Spleen (tissue), 11 donors: ENCODE data around the gene HS6ST2. TPM values are rescaled to one million over a fixed set of nuclear protein-coding genes. Genes with fewer than 3 reads are reported as not detected.

Source experiments
- DNase-seq: peaks from one replicate; pipeline ENCODE4 v3.0.0-alpha.2; 2020
- H3K27ac ChIP-seq, 8 donors: fragments of 200-600 bp; sonication (generic) in 7 of 8; 1 replicate in 4 of 8; 2 replicates in 4 of 8; pipeline versions ENCODE4 v1.5.0 to v1.8.0; 2016 to 2021; ENCODE audit warnings: inconsistent platforms in 4 of 8, mild to moderate bottlenecking in 4 of 8, moderate library complexity in 1 of 8
- H3K27me3 ChIP-seq, 7 donors: fragments of 200-600 bp; sonication (generic) in 6 of 7; replicated peaks in 1 of 7; 1 replicate in 4 of 7; 2 replicates in 3 of 7; pipeline versions ENCODE4 v1.5.0 to v1.8.0; 2016 to 2021; ENCODE audit warnings: inconsistent platforms in 3 of 7, mild to moderate bottlenecking in 1 of 7
- H3K36me3 ChIP-seq, 6 donors: fragments of 200-600 bp; sonication (generic) in 5 of 6; 1 replicate in 4 of 6; 2 replicates in 2 of 6; pipeline versions ENCODE4 v1.5.0 to v1.8.0; 2016 to 2021; ENCODE audit warnings: inconsistent platforms in 2 of 6
- H3K4me1 ChIP-seq, 6 donors: fragments of 200-600 bp; sonication (generic) in 5 of 6; 1 replicate in 3 of 6; 2 replicates in 3 of 6; pipeline versions ENCODE4 v1.5.0 to v1.8.0; 2016 to 2021; ENCODE audit warnings: inconsistent platforms in 3 of 6
- H3K4me3 ChIP-seq, 8 donors: fragments of 200-600 bp; sonication (generic) in 7 of 8; 1 replicate in 4 of 8; 2 replicates in 4 of 8; pipeline versions ENCODE4 v1.5.0 to v1.8.0; 2016 to 2021; ENCODE audit warnings: inconsistent platforms in 4 of 8, mild to moderate bottlenecking in 4 of 8, moderate library complexity in 2 of 8
- H3K9me3 ChIP-seq, 8 donors: fragments of 200-600 bp; sonication (generic) in 7 of 8; 1 replicate in 4 of 8; 2 replicates in 4 of 8; pipeline versions ENCODE4 v1.5.0 to v1.8.0; 2016 to 2021; ENCODE audit warnings: inconsistent platforms in 4 of 8
- CTCF ChIP-seq, 11 experiments: fragments of 200-600 bp in 7 of 11; fragments of 450-650 bp in 4 of 11; sonication (generic) in 4 of 11; IDR thresholded peaks in 8 of 11; conservative IDR thresholded peaks in 3 of 11; 1 replicate in 7 of 11; 2 replicates in 4 of 11; pipeline versions ENCODE4 v1.4.0 to v1.8.0; 2016 to 2021; ENCODE audit warnings: antibody characterized with exemption in 11 of 11, inconsistent platforms in 4 of 11, mild to moderate bottlenecking in 1 of 11
- POLR2A ChIP-seq, 3 donors: fragments of 450-650 bp; IDR thresholded peaks; one replicate each; pipeline ENCODE4 v1.5.1; 2017; ENCODE audit warnings: antibody characterized with exemption in 3 of 3, mild to moderate bottlenecking in 1 of 3
- POLR2AphosphoS5 ChIP-seq, 3 donors: sonication (generic); formaldehyde crosslinking; IDR thresholded peaks; one replicate each; pipeline ENCODE4 v1.5.1; 2017; ENCODE audit warnings: antibody characterized with exemption in 3 of 3
- WGBS, 5 donors: extraction: QIAGEN DNeasy Blood & Tissue Kit in 3 of 5; methylation state at CpG; one replicate each; pipeline versions ENCODE4 v1.1.5 to v1.1.7; 2013 to 2018; 5-methylcytosine and 5-hydroxymethylcytosine counted together
- intact Hi-C: fragments of 100-400 bp; cut with DNase I; formaldehyde crosslinking; loops from one replicate; pipeline ENCODE4 v1.15.0; 2023; ENCODE audit warnings: low total_unique reads
- polyA plus RNA-seq, 3 donors: library from polyadenylated mRNA; stranded (reverse); fragments of 200-250 nt; gene quantifications; one replicate each; pipeline ENCODE4 v1.2.1, GENCODE V29; 2013
- total RNA-seq, 7 donors: library from RNA; depleted of rRNA in 3 of 7; stranded (reverse); fragments of >200 nt in 3 of 7; fragmentation: NEBNext Ultra II Directional in 4 of 7; extraction: Animal tissue kit (Norgen Biotek cat#: 25700) in 4 of 7; gene quantifications; one replicate each; pipeline versions ENCODE4 v1.1.0 to v1.2.1, GENCODE V29; 2016 to 2021
- donor health status: healthy with polysubstance abuse.
- donor health status: DM: no; HTN: no; CAD: no; lungs with moderate emphysema.
- donor health status: DM: no; HTN: no; CAD: no.
- donor health status: Bipolar disorder and iron deficiency.
- donor health status: healthy.
- donor health status: DM: no; HTN: no; CAD: no.
- donor health status: DM: yes; HTN: yes; CAD: no.

Gene HS6ST2
- total and polyA plus RNA-seq, 10 donors = 0.02 to 0.20 (median 0.09) TPM; not detected in 7

- no peak for DNase-seq
- no peak overlapping the region for H3K27ac ChIP-seq
- 16 to 45% (median 19%) methylated on average over 4 of the region's 4 CpGs for WGBS, 5 donors
- no peak for TF ChIP-seq POLR2A (IDR thresholded peaks at IDR 0.05)
- peak in 7 of 11 experiments; percentile 34 to 57 (median 53) for TF ChIP-seq CTCF (IDR thresholded peaks at IDR 0.05 in 8 of 11, conservative IDR thresholded peaks at IDR 0.05 in 3 of 11)
- no peaks in the 10 kb centered on the region for H3K4me1 ChIP-seq
- H3K9me3 ChIP-seq = no peaks in the 10 kb centered on the region
- H3K36me3 ChIP-seq = no peaks in the 10 kb centered on the region
- H3K4me3 ChIP-seq = no peak overlapping the region
- H3K27me3 ChIP-seq = peaks cover 0 to 4% (median 0%) of the 10 kb centered on the region in 7 donors
- intact Hi-C loops = loop anchor here (10.0 kb wide), 1 partner anchor 521 kb away; no protein-coding TSS in a partner anchor
These were observed 342.9 kb downstream of the HS6ST2 start for GRCh38 chrX:132615391-132616131.

GRCh38 chrX:132614297-132614696 lies 344.1 kb downstream of the HS6ST2 start:
- DNase-seq = no peak
- peaks cover 0 to 3% (median 0%) of the 10 kb centered on the region in 7 donors for H3K27me3 ChIP-seq
- no peaks in the 10 kb centered on the region for H3K9me3 ChIP-seq
- intact Hi-C loops = loop anchor here (10.0 kb wide), 1 partner anchor 519 kb away; no protein-coding TSS in a partner anchor
- TF ChIP-seq POLR2A (IDR thresholded peaks at IDR 0.05) (no peak), POLR2AphosphoS5 (IDR thresholded peaks at IDR 0.05) (no peak), CTCF (IDR thresholded peaks at IDR 0.05 in 8 of 11, conservative IDR thresholded peaks at IDR 0.05 in 3 of 11) (no peak)
- H3K36me3 ChIP-seq = no peaks in the 10 kb centered on the region
- no peak overlapping the region for H3K27ac ChIP-seq
- no peak overlapping the region for H3K4me3 ChIP-seq
- no peaks in the 10 kb centered on the region for H3K4me1 ChIP-seq
- WGBS, 5 donors = 73 to 95% (median 82%) methylated on average over 5 to 6 of the region's 6 CpGs

GRCh38 chrX:132613801-132614200 lies 344.6 kb downstream of the HS6ST2 start:
- DNase-seq = no peak
- H3K4me1 ChIP-seq = no peaks in the 10 kb centered on the region
- intact Hi-C loops = loop anchor here (10.0 kb wide), 1 partner anchor 519 kb away; no protein-coding TSS in a partner anchor
- WGBS, 5 donors = 80 to 95% (median 90%) methylated on average over 5 of the region's 5 CpGs
- no peak for TF ChIP-seq CTCF (IDR thresholded peaks at IDR 0.05 in 8 of 11, conservative IDR thresholded peaks at IDR 0.05 in 3 of 11)
- H3K27ac ChIP-seq = no peak overlapping the region
- peaks cover 0 to 3% (median 0%) of the 10 kb centered on the region in 7 donors for H3K27me3 ChIP-seq
- no peaks in the 10 kb centered on the region for H3K36me3 ChIP-seq
- H3K4me3 ChIP-seq = no peak overlapping the region
- H3K9me3 ChIP-seq = no peaks in the 10 kb centered on the region

- intact Hi-C loops = loop anchor here (10.0 kb wide), 1 partner anchor 518 kb away; no protein-coding TSS in a partner anchor
These were observed 345.4 kb downstream of the HS6ST2 start for GRCh38 chrX:132612821-132613564.

More at GRCh38 chrX:132612821-132613564, 345.4 kb downstream of the HS6ST2 start:
- Histone ChIP-seq H3K4me1 (no peaks in the 10 kb centered on the region), H3K27ac (no peak overlapping the region), H3K4me3 (no peak overlapping the region), H3K36me3 (no peaks in the 10 kb centered on the region), H3K27me3 (peaks cover 0 to 3% (median 0%) of the 10 kb centered on the region in 7 donors), H3K9me3 (no peaks in the 10 kb centered on the region)
- 51 to 62% (median 55%) methylated on average over 10 of the region's 10 CpGs for WGBS, 5 donors
- DNase-seq = peak; percentile 73
- TF ChIP-seq CTCF (IDR thresholded peaks at IDR 0.05 in 8 of 11, conservative IDR thresholded peaks at IDR 0.05 in 3 of 11) = peak in 9 of 11 experiments; percentile 26 to 65 (median 57)
- TF ChIP-seq POLR2A (IDR thresholded peaks at IDR 0.05) = no peak
- no peak for TF ChIP-seq POLR2AphosphoS5 (IDR thresholded peaks at IDR 0.05)
